Liver (tissue), 9 donors: ENCODE measurements around the gene BARX1. TPM values are rescaled to one million over a fixed set of nuclear protein-coding genes. Genes with fewer than 3 reads are reported as not detected.

Experiments used
- DNase-seq: peaks from one replicate; pipeline ENCODE4 v3.0.0-alpha.2; 2017; ENCODE audit warnings: low spot score
- H3K27ac ChIP-seq, 2 donors: one replicate each; pipeline ENCODE4 v1.7.0; 2013; ENCODE audit warnings: inconsistent platforms in 2 of 2, low read length in 2 of 2, control low read depth in 1 of 2, low read depth in 1 of 2, mild to moderate bottlenecking in 1 of 2
- H3K27me3 ChIP-seq, 4 donors: one replicate each; pipeline versions ENCODE4 v1.6.1 to v1.7.0; 2013; ENCODE audit warnings: low read length in 3 of 4, inconsistent platforms in 1 of 4, mild to moderate bottlenecking in 1 of 4, moderate library complexity in 1 of 4; ENCODE audit not compliant: control insufficient read depth in 4 of 4, insufficient read depth in 4 of 4
- H3K36me3 ChIP-seq, 4 donors: one replicate each; pipeline versions ENCODE4 v1.6.1 to v1.7.0; 2013; ENCODE audit warnings: low read length in 3 of 4, mild to moderate bottlenecking in 3 of 4, low read depth in 1 of 4, moderate library complexity in 1 of 4; ENCODE audit not compliant: control insufficient read depth in 4 of 4, insufficient read depth in 3 of 4
- H3K4me1 ChIP-seq, 4 donors: one replicate each; pipeline versions ENCODE4 v1.6.1 to v1.7.0; 2013; ENCODE audit warnings: low read length in 3 of 4, mild to moderate bottlenecking in 3 of 4, moderate library complexity in 1 of 4; ENCODE audit not compliant: control insufficient read depth in 4 of 4, insufficient read depth in 4 of 4
- H3K4me3 ChIP-seq, 3 donors: one replicate each; pipeline versions ENCODE4 v1.6.1 to v1.7.0; 2013; ENCODE audit warnings: low read length in 3 of 3, control low read depth in 1 of 3, low read depth in 1 of 3, mild to moderate bottlenecking in 1 of 3
- H3K9ac ChIP-seq, 2 donors: one replicate each; pipeline ENCODE4 v1.7.0; 2013; ENCODE audit warnings: low read length in 2 of 2, mild to moderate bottlenecking in 2 of 2, moderate library complexity in 2 of 2, control low read depth in 1 of 2, low read depth in 1 of 2
- H3K9me3 ChIP-seq, 4 donors: one replicate each; pipeline versions ENCODE4 v1.6.1 to v1.7.0; 2013; ENCODE audit warnings: low read length in 3 of 4; ENCODE audit not compliant: control insufficient read depth in 4 of 4
- EGR1 ChIP-seq, 2 donors: IDR thresholded peaks; 2 replicates each; pipeline ENCODE4 v1.6.1; 2016 to 2018; ENCODE audit warnings: antibody characterized with exemption in 2 of 2, low read depth in 2 of 2
- FOXA2 ChIP-seq: IDR thresholded peaks from 2 replicates; pipeline ENCODE4 v1.6.1; 2016; ENCODE audit warnings: antibody characterized with exemption
- HNF4A ChIP-seq, 2 donors: conservative IDR thresholded peaks; 2 replicates each; pipeline ENCODE4 v1.6.1; 2016; ENCODE audit warnings: antibody characterized with exemption in 2 of 2, mild to moderate bottlenecking in 2 of 2
- HNF4G ChIP-seq: IDR thresholded peaks from 2 replicates; pipeline ENCODE4 v1.6.1; 2016; ENCODE audit warnings: antibody characterized with exemption
- JUND ChIP-seq, 2 donors: IDR thresholded peaks; 2 replicates each; pipeline ENCODE4 v1.6.1; 2016; ENCODE audit warnings: antibody characterized with exemption in 2 of 2
- MAX ChIP-seq: IDR thresholded peaks from 2 replicates; pipeline ENCODE4 v1.6.1; 2016; ENCODE audit warnings: antibody characterized with exemption
- NR2F2 ChIP-seq: IDR thresholded peaks from 2 replicates; pipeline ENCODE4 v1.6.1; 2016; ENCODE audit warnings: antibody characterized with exemption
- REST ChIP-seq: IDR thresholded peaks from 2 replicates; pipeline ENCODE4 v1.6.1; 2016; ENCODE audit warnings: antibody characterized with exemption, mild to moderate bottlenecking
- TAF1 ChIP-seq: conservative IDR thresholded peaks from 2 replicates; pipeline ENCODE4 v1.6.1; 2016; ENCODE audit warnings: antibody characterized with exemption, mild to moderate bottlenecking
- YY1 ChIP-seq: IDR thresholded peaks from 2 replicates; pipeline ENCODE4 v1.6.1; 2016; ENCODE audit warnings: antibody characterized with exemption, mild to moderate bottlenecking
- ZBTB33 ChIP-seq: IDR thresholded peaks from 2 replicates; pipeline ENCODE4 v1.6.1; 2016; ENCODE audit warnings: antibody characterized with exemption
- WGBS: extraction: QIAGEN DNeasy Blood & Tissue Kit; methylation state at CpG from one replicate; pipeline ENCODE4 v1.1.7; 2013; 5-methylcytosine and 5-hydroxymethylcytosine counted together
- polyA plus RNA-seq, 2 donors: library from polyadenylated mRNA; stranded (reverse) in 1 of 2; unstranded in 1 of 2; fragments of 200-250 nt in 1 of 2; fragments of >200 nt in 1 of 2; fragmentation: Nextera tagmentation in 1 of 2; extraction: Ambion mirVana in 1 of 2; gene quantifications; one replicate each; pipeline versions ENCODE4 v1.2.1 to v1.2.3, GENCODE V29; 2013 to 2015
- total RNA-seq, 2 donors: library from RNA; depleted of rRNA; stranded (reverse); fragments of >200 nt; gene quantifications; one replicate each; pipeline ENCODE4 v1.2.3, GENCODE V29; 2014
- TF ChIP-seq, protein P1 (sequence below): fragments of 150-350 bp; IDR thresholded peaks from 2 replicates; pipeline ENCODE4 v1.5.1; 2017; ENCODE audit warnings: improper control_type of control experiment, low read depth, low read length; ENCODE audit not compliant: missing input control
- TF ChIP-seq, protein P2 (sequence below): IDR thresholded peaks from 2 replicates; pipeline ENCODE4 v1.6.1; 2016; ENCODE audit warnings: antibody characterized with exemption
- donor health status: healthy.
- donor health status: healthy.
- donor health status: healthy.
- donor health status: healthy.
- donor health status: healthy.

The BARX1 gene
- total and polyA plus RNA-seq, 4 donors, result not detected

DNA sequence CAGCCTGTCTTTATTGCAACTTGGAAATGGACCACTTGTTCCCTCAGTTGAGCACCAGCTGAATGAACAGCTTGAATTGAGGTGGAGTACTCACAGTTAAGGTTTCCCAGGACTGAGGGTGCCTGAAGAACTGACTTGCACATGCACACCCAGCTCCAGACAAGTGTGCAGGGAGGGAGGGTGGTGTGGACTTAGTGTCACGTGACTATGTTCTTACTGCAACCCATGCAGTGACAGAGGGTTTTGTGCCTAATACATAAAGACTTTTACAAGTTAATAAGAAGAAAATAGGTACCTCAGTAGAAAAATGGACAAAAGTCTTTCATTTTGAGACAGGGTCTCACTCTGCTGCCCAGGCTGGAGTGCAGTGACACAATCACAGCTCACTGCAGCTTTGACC is 18.0 kb downstream of the BARX1 start:
- H3K27me3 ChIP-seq, result no peaks in the 10 kb centered on the region
- TF ChIP-seq NR2F2 (no peak), YY1 (no peak), EGR1 (IDR thresholded peaks at IDR 0.05; ENCODE audit: low read depth in 2 of 2) (no peak), TAF1 (no peak), ZBTB33 (no peak), JUND (IDR thresholded peaks at IDR 0.05) (no peak), HNF4A (conservative IDR thresholded peaks at IDR 0.05) (no peak), REST (no peak), HNF4G (no peak), MAX (no peak)
- TF ChIP-seq, protein P1, sequence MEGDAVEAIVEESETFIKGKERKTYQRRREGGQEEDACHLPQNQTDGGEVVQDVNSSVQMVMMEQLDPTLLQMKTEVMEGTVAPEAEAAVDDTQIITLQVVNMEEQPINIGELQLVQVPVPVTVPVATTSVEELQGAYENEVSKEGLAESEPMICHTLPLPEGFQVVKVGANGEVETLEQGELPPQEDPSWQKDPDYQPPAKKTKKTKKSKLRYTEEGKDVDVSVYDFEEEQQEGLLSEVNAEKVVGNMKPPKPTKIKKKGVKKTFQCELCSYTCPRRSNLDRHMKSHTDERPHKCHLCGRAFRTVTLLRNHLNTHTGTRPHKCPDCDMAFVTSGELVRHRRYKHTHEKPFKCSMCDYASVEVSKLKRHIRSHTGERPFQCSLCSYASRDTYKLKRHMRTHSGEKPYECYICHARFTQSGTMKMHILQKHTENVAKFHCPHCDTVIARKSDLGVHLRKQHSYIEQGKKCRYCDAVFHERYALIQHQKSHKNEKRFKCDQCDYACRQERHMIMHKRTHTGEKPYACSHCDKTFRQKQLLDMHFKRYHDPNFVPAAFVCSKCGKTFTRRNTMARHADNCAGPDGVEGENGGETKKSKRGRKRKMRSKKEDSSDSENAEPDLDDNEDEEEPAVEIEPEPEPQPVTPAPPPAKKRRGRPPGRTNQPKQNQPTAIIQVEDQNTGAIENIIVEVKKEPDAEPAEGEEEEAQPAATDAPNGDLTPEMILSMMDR, result no peak
- H3K36me3 ChIP-seq, result no peaks in the 10 kb centered on the region
- H3K27ac ChIP-seq, result no peak overlapping the region
- H3K4me1 ChIP-seq, result no peaks in the 10 kb centered on the region
- H3K9ac ChIP-seq, result no peak overlapping the region
- no peaks in the 10 kb centered on the region for H3K9me3 ChIP-seq
- no peak overlapping the region for H3K4me3 ChIP-seq
- DNase-seq, result no peak
- WGBS, result 30% methylated on average over 1 of the region's 1 CpG

DNA sequence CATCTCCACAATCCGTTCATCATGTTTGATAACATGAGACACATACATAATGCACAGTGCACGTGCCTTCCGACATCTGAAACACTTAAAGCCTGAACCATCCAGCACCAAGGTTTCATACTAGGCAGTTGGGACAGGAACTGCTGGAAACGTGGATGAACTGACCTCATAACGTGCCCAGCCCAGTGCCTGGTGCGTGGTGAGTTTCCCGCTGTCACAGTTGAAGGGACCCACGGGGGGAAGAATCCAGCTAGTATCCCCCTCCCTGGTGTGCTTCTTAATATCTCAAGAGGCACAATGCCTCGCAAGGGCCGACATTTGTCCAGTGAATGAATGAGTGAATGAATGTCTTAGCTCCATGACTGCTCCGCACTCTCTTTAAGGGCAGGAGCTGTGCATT is 23.2 kb downstream of the BARX1 start:
- Histone ChIP-seq H3K9me3 (peaks cover 0 to 5% (median 0%) of the 10 kb centered on the region in 4 donors), H3K4me1 (no peaks in the 10 kb centered on the region), H3K27ac (no peak overlapping the region), H3K27me3 (peaks cover 0 to 3% (median 1%) of the 10 kb centered on the region in 4 donors), H3K36me3 (no peaks in the 10 kb centered on the region), H3K4me3 (no peak overlapping the region), H3K9ac (no peak overlapping the region)
- 81% methylated on average over 11 of the region's 11 CpGs for WGBS
- TF ChIP-seq YY1 (no peak), JUND (IDR thresholded peaks at IDR 0.05) (no peak), HNF4A (conservative IDR thresholded peaks at IDR 0.05) (no peak), FOXA2 (no peak)
- TF ChIP-seq, protein P1, result no peak
- TF ChIP-seq, protein P2, sequence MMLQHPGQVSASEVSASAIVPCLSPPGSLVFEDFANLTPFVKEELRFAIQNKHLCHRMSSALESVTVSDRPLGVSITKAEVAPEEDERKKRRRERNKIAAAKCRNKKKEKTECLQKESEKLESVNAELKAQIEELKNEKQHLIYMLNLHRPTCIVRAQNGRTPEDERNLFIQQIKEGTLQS, result no peak
- DNase-seq, result no peak
